Measurements from ENCODE around the gene SLC2A9. TPM values are rescaled to one million over a fixed set of nuclear protein-coding genes. Genes with fewer than 3 reads are reported as not detected.
"Not testable (repeated sequence)": the region's sequence is repeated elsewhere in the genome, so short reads cannot be mapped to it uniquely, and the experiment has no call there.

SLC2A9 gene
- total RNA-seq, 1 experiment from 2014 or later: 3.5 TPM

DNA sequence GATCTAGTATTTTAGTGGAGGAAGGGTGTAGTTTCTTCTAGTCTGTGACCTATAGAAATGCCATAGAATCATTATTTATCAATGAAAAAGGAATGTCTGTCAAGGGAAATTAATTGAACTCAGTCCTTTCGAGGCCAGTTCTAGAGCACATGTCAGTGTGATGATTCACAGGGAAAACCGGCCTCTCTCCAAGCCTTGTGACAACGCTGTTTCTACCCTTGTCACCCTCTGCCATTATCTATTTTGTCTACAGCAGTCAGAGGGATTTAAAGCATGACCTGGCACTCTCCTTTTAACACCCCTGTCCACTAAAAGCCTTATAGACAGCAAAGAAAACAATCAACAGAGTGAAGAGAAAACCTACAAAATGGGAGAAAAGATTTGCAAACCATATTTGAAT is 120.0 kb downstream of the SLC2A9 start:
- H3K36me3 ChIP-seq (ENCODE audit: control insufficient read depth, insufficient read depth, low read length): no peaks in the 10 kb centered on the region
- CTCF ChIA-PET: no interaction called here
- H3K27ac ChIP-seq (ENCODE audit: low read length): no peak overlapping the region
- intact Hi-C loops (cut with micrococcal nuclease; ENCODE audit: unreplicated experiment): no loop called here
- POLR2A ChIA-PET: no interaction called here
- no peaks in the 10 kb centered on the region for H3K4me1 ChIP-seq (ENCODE audit: control insufficient read depth, insufficient read depth, low read length)
- no peak overlapping the region for H3K4me3 ChIP-seq (ENCODE audit: low read depth in 2 of 2, low read length in 2 of 2)
- TF ChIP-seq, protein P1, sequence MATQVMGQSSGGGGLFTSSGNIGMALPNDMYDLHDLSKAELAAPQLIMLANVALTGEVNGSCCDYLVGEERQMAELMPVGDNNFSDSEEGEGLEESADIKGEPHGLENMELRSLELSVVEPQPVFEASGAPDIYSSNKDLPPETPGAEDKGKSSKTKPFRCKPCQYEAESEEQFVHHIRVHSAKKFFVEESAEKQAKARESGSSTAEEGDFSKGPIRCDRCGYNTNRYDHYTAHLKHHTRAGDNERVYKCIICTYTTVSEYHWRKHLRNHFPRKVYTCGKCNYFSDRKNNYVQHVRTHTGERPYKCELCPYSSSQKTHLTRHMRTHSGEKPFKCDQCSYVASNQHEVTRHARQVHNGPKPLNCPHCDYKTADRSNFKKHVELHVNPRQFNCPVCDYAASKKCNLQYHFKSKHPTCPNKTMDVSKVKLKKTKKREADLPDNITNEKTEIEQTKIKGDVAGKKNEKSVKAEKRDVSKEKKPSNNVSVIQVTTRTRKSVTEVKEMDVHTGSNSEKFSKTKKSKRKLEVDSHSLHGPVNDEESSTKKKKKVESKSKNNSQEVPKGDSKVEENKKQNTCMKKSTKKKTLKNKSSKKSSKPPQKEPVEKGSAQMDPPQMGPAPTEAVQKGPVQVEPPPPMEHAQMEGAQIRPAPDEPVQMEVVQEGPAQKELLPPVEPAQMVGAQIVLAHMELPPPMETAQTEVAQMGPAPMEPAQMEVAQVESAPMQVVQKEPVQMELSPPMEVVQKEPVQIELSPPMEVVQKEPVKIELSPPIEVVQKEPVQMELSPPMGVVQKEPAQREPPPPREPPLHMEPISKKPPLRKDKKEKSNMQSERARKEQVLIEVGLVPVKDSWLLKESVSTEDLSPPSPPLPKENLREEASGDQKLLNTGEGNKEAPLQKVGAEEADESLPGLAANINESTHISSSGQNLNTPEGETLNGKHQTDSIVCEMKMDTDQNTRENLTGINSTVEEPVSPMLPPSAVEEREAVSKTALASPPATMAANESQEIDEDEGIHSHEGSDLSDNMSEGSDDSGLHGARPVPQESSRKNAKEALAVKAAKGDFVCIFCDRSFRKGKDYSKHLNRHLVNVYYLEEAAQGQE (IDR thresholded peaks at IDR 0.05; ENCODE audit: insufficient read depth in 1 of 2, low read depth in 2 of 2, low read length in 1 of 2): no peak
- TF ChIP-seq SIN3A (IDR thresholded peaks at IDR 0.05; ENCODE audit: borderline replicate concordance, insufficient read depth, low read depth, low read length) (no peak), POLR2AphosphoS5 (IDR thresholded peaks at IDR 0.05; ENCODE audit: low read depth, low read length) (no peak), TCF7L2 (IDR thresholded peaks at IDR 0.05; ENCODE audit: low read depth, low read length) (no peak)
- TF ChIP-seq, protein P2, sequence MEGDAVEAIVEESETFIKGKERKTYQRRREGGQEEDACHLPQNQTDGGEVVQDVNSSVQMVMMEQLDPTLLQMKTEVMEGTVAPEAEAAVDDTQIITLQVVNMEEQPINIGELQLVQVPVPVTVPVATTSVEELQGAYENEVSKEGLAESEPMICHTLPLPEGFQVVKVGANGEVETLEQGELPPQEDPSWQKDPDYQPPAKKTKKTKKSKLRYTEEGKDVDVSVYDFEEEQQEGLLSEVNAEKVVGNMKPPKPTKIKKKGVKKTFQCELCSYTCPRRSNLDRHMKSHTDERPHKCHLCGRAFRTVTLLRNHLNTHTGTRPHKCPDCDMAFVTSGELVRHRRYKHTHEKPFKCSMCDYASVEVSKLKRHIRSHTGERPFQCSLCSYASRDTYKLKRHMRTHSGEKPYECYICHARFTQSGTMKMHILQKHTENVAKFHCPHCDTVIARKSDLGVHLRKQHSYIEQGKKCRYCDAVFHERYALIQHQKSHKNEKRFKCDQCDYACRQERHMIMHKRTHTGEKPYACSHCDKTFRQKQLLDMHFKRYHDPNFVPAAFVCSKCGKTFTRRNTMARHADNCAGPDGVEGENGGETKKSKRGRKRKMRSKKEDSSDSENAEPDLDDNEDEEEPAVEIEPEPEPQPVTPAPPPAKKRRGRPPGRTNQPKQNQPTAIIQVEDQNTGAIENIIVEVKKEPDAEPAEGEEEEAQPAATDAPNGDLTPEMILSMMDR (IDR thresholded peaks at IDR 0.05): no peak
- H3K27me3 ChIP-seq (ENCODE audit: control insufficient read depth, insufficient read depth, low read length): no peaks in the 10 kb centered on the region
- ATAC-seq (no peak), DNase-seq (ENCODE audit: low read depth, low spot score) (no peak)
- H3K9me3 ChIP-seq (ENCODE audit: control insufficient read depth, insufficient read depth, low read depth, low read length): no peaks in the 10 kb centered on the region
- in situ Hi-C loops (cut with HindIII; ENCODE audit: low pct_unique_long_range_greater_than_20kb, low sequenced_read_pairs): no loop called here
- no TSS peak for BruUV-seq (replicated peaks)

- H3K27me3 ChIP-seq (ENCODE audit: control insufficient read depth, insufficient read depth, low read length); CTCF ChIA-PET; H3K4me3 ChIP-seq (ENCODE audit: low read depth in 2 of 2, low read length in 2 of 2); POLR2A ChIA-PET; H3K36me3 ChIP-seq (ENCODE audit: control insufficient read depth, insufficient read depth, low read length); H3K27ac ChIP-seq (ENCODE audit: low read length); in situ Hi-C loops (cut with HindIII; ENCODE audit: low pct_unique_long_range_greater_than_20kb, low sequenced_read_pairs); H3K9me3 ChIP-seq (ENCODE audit: control insufficient read depth, insufficient read depth, low read depth, low read length); DNase-seq (ENCODE audit: low read depth, low spot score); BruUV-seq (replicated peaks); intact Hi-C loops (cut with micrococcal nuclease; ENCODE audit: unreplicated experiment); ATAC-seq; H3K4me1 ChIP-seq (ENCODE audit: control insufficient read depth, insufficient read depth, low read length): not testable (repeated sequence)
These were observed 120.7 kb downstream of the SLC2A9 start for GRCh38 chr4:9900633-9901032.

GRCh38 chr4:9899306-9900055 is 121.8 kb downstream of the SLC2A9 start:
- intact Hi-C loops (cut with micrococcal nuclease; ENCODE audit: unreplicated experiment): loop anchor here (5.0 kb wide), 1 partner anchor 118 kb away; no protein-coding TSS in a partner anchor
- ATAC-seq: no peak
- CTCF ChIA-PET: no interaction called here
- POLR2A ChIA-PET: interaction anchor here (0.6 kb wide), 1 partner anchor 115 kb away, joined by 5 read pairs; no protein-coding TSS in a partner anchor
- TF ChIP-seq, protein P1 (IDR thresholded peaks at IDR 0.05; ENCODE audit: insufficient read depth in 1 of 2, low read depth in 2 of 2, low read length in 1 of 2): no peak
- no peak for TF ChIP-seq SIN3A (IDR thresholded peaks at IDR 0.05; ENCODE audit: borderline replicate concordance, insufficient read depth, low read depth, low read length)
- no peak for TF ChIP-seq TCF7L2 (IDR thresholded peaks at IDR 0.05; ENCODE audit: low read depth, low read length)
- TF ChIP-seq, protein P2 (IDR thresholded peaks at IDR 0.05): no peak
- TF ChIP-seq POLR2AphosphoS5 (IDR thresholded peaks at IDR 0.05; ENCODE audit: low read depth, low read length): no peak
- BruUV-seq (replicated peaks): no TSS peak
- Histone ChIP-seq H3K4me1 (ENCODE audit: control insufficient read depth, insufficient read depth, low read length) (no peaks in the 10 kb centered on the region), H3K27ac (ENCODE audit: low read length) (no peak overlapping the region), H3K9me3 (ENCODE audit: control insufficient read depth, insufficient read depth, low read depth, low read length) (no peaks in the 10 kb centered on the region), H3K4me3 (ENCODE audit: low read depth in 2 of 2, low read length in 2 of 2) (no peak overlapping the region), H3K36me3 (ENCODE audit: control insufficient read depth, insufficient read depth, low read length) (no peaks in the 10 kb centered on the region), H3K27me3 (ENCODE audit: control insufficient read depth, insufficient read depth, low read length) (no peaks in the 10 kb centered on the region)
- in situ Hi-C loops (cut with HindIII; ENCODE audit: low pct_unique_long_range_greater_than_20kb, low sequenced_read_pairs): no loop called here
- DNase-seq (ENCODE audit: low read depth, low spot score): no peak

Measured in Panc1 (cell line).